HEK293 (cell line): ENCODE measurements around the gene MRGPRD.

ENCODE experiments used
- CTCF ChIA-PET: fragments of 350-600 bp; formaldehyde crosslinking; extraction: SDS; loops from one replicate; lab custom pipeline; 2021; ENCODE audit warnings: antibody characterized with exemption; lab: Yijun Ruan, JAX
- POLR2A ChIA-PET: fragments of 300-600 bp; formaldehyde crosslinking; extraction: SDS; loops from one replicate; lab custom pipeline; 2020; ENCODE audit warnings: antibody characterized with exemption, inconsistent platforms; lab: Yijun Ruan, JAX
- H3K27ac ChIP-seq: fragments of 200-500 bp; sonication (Bioruptor generic); 2 replicates; pipeline ENCODE4 v1.5.1; 2014; ENCODE audit warnings: low read depth, low read length, control low read depth, inconsistent platforms; ENCODE audit errors: extremely low read depth
- H3K36me3 ChIP-seq, 2 experiments: fragments of 200-500 bp in 1 of 2; sonication (Bioruptor generic) in 1 of 2; 1 replicate in 1 of 2; 2 replicates in 1 of 2; pipeline ENCODE4 v1.5.1; 2014 to 2017; ENCODE audit warnings: inconsistent platforms in 2 of 2, low read length in 2 of 2; ENCODE audit not compliant: control insufficient read depth in 2 of 2, insufficient read depth in 1 of 2
- H3K4me1 ChIP-seq: fragments of 200-500 bp; sonication (Bioruptor generic); 2 replicates; pipeline ENCODE4 v1.5.1; 2014; ENCODE audit warnings: mild to moderate bottlenecking, low read length, inconsistent platforms; ENCODE audit not compliant: control insufficient read depth, insufficient read depth
- H3K4me3 ChIP-seq: 2 replicates; pipeline ENCODE4 v1.5.1; 2011; ENCODE audit warnings: low read depth, mild to moderate bottlenecking, control low read depth, low read length, moderate library complexity
- H3K9me3 ChIP-seq: fragments of 200-500 bp; sonication (Bioruptor generic); 2 replicates; pipeline ENCODE4 v1.5.1; 2014; ENCODE audit warnings: low read depth, low read length, inconsistent platforms; ENCODE audit not compliant: control insufficient read depth, insufficient read depth
- FEZF1 ChIP-seq: fragments of 450-650 bp; formaldehyde crosslinking; IDR thresholded peaks from 2 replicates; pipeline ENCODE4 v1.5.1; 2016; ENCODE audit warnings: missing biosample characterization, missing genetic modification characterization
- GLIS2 ChIP-seq: fragments of 450-650 bp; formaldehyde crosslinking; IDR thresholded peaks from 2 replicates; pipeline ENCODE4 v1.5.1; 2016; ENCODE audit warnings: missing biosample characterization, missing genetic modification characterization
- KLF10 ChIP-seq: fragments of 450-650 bp; IDR thresholded peaks from 2 replicates; pipeline ENCODE4 v1.5.1; 2018; ENCODE audit warnings: missing biosample characterization, mild to moderate bottlenecking, missing genetic modification characterization
- MYNN ChIP-seq: fragments of 450-650 bp; formaldehyde crosslinking; IDR thresholded peaks from 2 replicates; pipeline ENCODE4 v1.5.1; 2016; ENCODE audit warnings: missing biosample characterization, missing genetic modification characterization, borderline replicate concordance
- SP2 ChIP-seq: fragments of 450-650 bp; formaldehyde crosslinking; IDR thresholded peaks from 2 replicates; pipeline ENCODE4 v1.5.1; 2016; ENCODE audit warnings: missing biosample characterization, missing genetic modification characterization
- ZFHX2 ChIP-seq: fragments of 450-650 bp; formaldehyde crosslinking; conservative IDR thresholded peaks from 2 replicates; pipeline ENCODE4 v1.5.1; 2016; ENCODE audit warnings: missing biosample characterization, missing genetic modification characterization
- ZFP69B ChIP-seq: fragments of 450-650 bp; formaldehyde crosslinking; IDR thresholded peaks from 2 replicates; pipeline ENCODE4 v1.5.1; 2016; ENCODE audit warnings: missing biosample characterization, missing genetic modification characterization
- ZIC2 ChIP-seq: fragments of 450-650 bp; formaldehyde crosslinking; IDR thresholded peaks from 2 replicates; pipeline ENCODE4 v1.5.1; 2016; ENCODE audit warnings: missing biosample characterization, missing genetic modification characterization
- ZNF148 ChIP-seq: fragments of 450-650 bp; formaldehyde crosslinking; IDR thresholded peaks from 2 replicates; pipeline ENCODE4 v1.5.0; 2017; ENCODE audit warnings: missing biosample characterization, missing genetic modification characterization, borderline replicate concordance
- ZNF501 ChIP-seq: fragments of 450-650 bp; formaldehyde crosslinking; IDR thresholded peaks from 2 replicates; pipeline ENCODE4 v1.5.1; 2016; ENCODE audit warnings: missing biosample characterization, missing genetic modification characterization
- ZNF514 ChIP-seq: fragments of 450-650 bp; formaldehyde crosslinking; IDR thresholded peaks from 2 replicates; pipeline ENCODE4 v1.5.1; 2016; ENCODE audit warnings: missing biosample characterization, missing genetic modification characterization
- ZNF544 ChIP-seq: fragments of 450-650 bp; formaldehyde crosslinking; IDR thresholded peaks from 2 replicates; pipeline ENCODE4 v1.5.0; 2017; ENCODE audit warnings: missing biosample characterization, missing genetic modification characterization
- ZNF548 ChIP-seq: fragments of 450-650 bp; formaldehyde crosslinking; IDR thresholded peaks from 2 replicates; pipeline ENCODE4 v1.5.1; 2016; ENCODE audit warnings: missing biosample characterization, missing genetic modification characterization
- ZNF549 ChIP-seq: fragments of 450-650 bp; IDR thresholded peaks from 2 replicates; pipeline ENCODE4 v1.5.1; 2018; ENCODE audit warnings: missing biosample characterization, missing genetic modification characterization, mild to moderate bottlenecking, inconsistent platforms, moderate library complexity
- ZNF560 ChIP-seq: fragments of 450-650 bp; formaldehyde crosslinking; IDR thresholded peaks from 2 replicates; pipeline ENCODE4 v1.5.1; 2017; ENCODE audit warnings: missing biosample characterization, missing genetic modification characterization, borderline replicate concordance
- ZNF561 ChIP-seq: fragments of 450-650 bp; IDR thresholded peaks from 2 replicates; pipeline ENCODE4 v1.5.1; 2018; ENCODE audit warnings: missing biosample characterization, missing genetic modification characterization, borderline replicate concordance
- ZNF654 ChIP-seq: fragments of 450-650 bp; formaldehyde crosslinking; IDR thresholded peaks from 2 replicates; pipeline ENCODE4 v1.5.1; 2016; ENCODE audit warnings: low read depth, missing biosample characterization, missing genetic modification characterization
- ZNF660 ChIP-seq: fragments of 450-650 bp; IDR thresholded peaks from 2 replicates; pipeline ENCODE4 v1.5.1; 2018; ENCODE audit warnings: missing biosample characterization, mild to moderate bottlenecking, missing genetic modification characterization
- ZNF768 ChIP-seq: fragments of 450-650 bp; formaldehyde crosslinking; IDR thresholded peaks from 2 replicates; pipeline ENCODE4 v1.5.1; 2018; ENCODE audit warnings: missing biosample characterization, mild to moderate bottlenecking, missing genetic modification characterization
- ZSCAN23 ChIP-seq: fragments of 450-650 bp; formaldehyde crosslinking; IDR thresholded peaks from 2 replicates; pipeline ENCODE4 v1.5.1; 2016; ENCODE audit warnings: missing biosample characterization, missing genetic modification characterization
- ZXDB ChIP-seq: fragments of 450-650 bp; formaldehyde crosslinking; IDR thresholded peaks from 2 replicates; pipeline ENCODE4 v1.5.1; 2016; ENCODE audit warnings: missing biosample characterization, missing genetic modification characterization
- TF ChIP-seq, protein P1 (sequence below): fragments of 450-650 bp; formaldehyde crosslinking; IDR thresholded peaks from 2 replicates; pipeline ENCODE4 v1.5.1; 2016; ENCODE audit warnings: missing biosample characterization, missing genetic modification characterization, borderline replicate concordance
- TF ChIP-seq, protein P2 (sequence below): fragments of 450-650 bp; formaldehyde crosslinking; IDR thresholded peaks from 2 replicates; pipeline ENCODE4 v1.5.1; 2016; ENCODE audit warnings: missing biosample characterization, missing genetic modification characterization, low read depth

The MRGPRD gene

GRCh38 chr11:68939583-68940555 is 40.9 kb downstream of the MRGPRD start (continued):
- no peak for TF ChIP-seq ZNF514 (tag by site-specific recombination)

GRCh38 chr11:68938816-68939582 is 41.8 kb downstream of the MRGPRD start:
- Histone ChIP-seq H3K4me3 (no peak overlapping the region), H3K27ac (no peak overlapping the region), H3K36me3 (peaks cover 0 to 65% of the 10 kb centered on the region in 2 experiments; a peak in 1 of 3 replicates), H3K9me3 (no peaks in the 10 kb centered on the region), H3K4me1 (no peaks in the 10 kb centered on the region)
- TF ChIP-seq ZIC2 (tag by site-specific recombination), result peak; percentile 13; the same call in 1 of the 2 replicates
- TF ChIP-seq ZNF548, result peak; percentile 73
- TF ChIP-seq ZNF561 (tag by site-specific recombination), result no peak
- no peak for TF ChIP-seq KLF10 (tag by site-specific recombination)
- TF ChIP-seq GLIS2 (tag by site-specific recombination), result 0 out of 2 replicates have a peak, but pooled peaks have one; percentile 27
- no peak for TF ChIP-seq ZNF660 (tag by site-specific recombination)
- TF ChIP-seq, protein P1, sequence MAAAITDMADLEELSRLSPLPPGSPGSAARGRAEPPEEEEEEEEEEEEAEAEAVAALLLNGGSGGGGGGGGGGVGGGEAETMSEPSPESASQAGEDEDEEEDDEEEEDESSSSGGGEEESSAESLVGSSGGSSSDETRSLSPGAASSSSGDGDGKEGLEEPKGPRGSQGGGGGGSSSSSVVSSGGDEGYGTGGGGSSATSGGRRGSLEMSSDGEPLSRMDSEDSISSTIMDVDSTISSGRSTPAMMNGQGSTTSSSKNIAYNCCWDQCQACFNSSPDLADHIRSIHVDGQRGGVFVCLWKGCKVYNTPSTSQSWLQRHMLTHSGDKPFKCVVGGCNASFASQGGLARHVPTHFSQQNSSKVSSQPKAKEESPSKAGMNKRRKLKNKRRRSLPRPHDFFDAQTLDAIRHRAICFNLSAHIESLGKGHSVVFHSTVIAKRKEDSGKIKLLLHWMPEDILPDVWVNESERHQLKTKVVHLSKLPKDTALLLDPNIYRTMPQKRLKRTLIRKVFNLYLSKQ (tag by site-specific recombination), result no peak
- peak; percentile 30; the same call in 1 of the 2 replicates for TF ChIP-seq ZFHX2
- CTCF ChIA-PET, result no interaction called here
- POLR2A ChIA-PET, result no interaction called here

DNA sequence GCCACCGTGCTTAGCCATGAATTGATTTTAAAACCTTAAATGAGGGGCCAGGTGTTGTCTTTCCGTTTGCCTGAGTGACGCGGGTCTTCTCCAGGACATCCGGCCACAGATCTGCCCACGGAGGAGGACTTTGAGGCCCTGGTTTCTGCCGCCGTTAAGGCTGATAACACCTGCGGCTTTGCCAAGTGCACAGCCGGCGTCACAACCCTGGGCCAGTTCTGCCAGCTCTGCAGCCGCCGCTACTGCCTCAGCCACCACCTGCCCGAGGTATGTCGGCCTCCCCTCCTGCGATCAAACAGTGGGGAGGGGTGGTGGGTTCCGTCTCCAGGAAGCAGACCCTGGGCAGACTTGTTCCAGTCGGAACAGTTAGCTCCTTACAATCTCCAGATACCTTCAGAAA is 42.7 kb downstream of the MRGPRD start:
- CTCF ChIA-PET, result no interaction called here
- no peak overlapping the region for H3K27ac ChIP-seq
- POLR2A ChIA-PET, result no interaction called here
- no peaks in the 10 kb centered on the region for H3K4me1 ChIP-seq
- H3K4me3 ChIP-seq, result no peak overlapping the region
- H3K9me3 ChIP-seq, result no peaks in the 10 kb centered on the region
- peaks cover 0 to 74% of the 10 kb centered on the region in 2 experiments; a peak in 1 of 3 replicates for H3K36me3 ChIP-seq
- TF ChIP-seq ZNF148 (tag by site-specific recombination) (no peak), FEZF1 (tag by site-specific recombination) (no peak), ZNF544 (tag by site-specific recombination) (no peak), ZNF501 (no peak), ZNF768 (no peak), ZNF549 (tag by site-specific recombination) (no peak), ZFHX2 (no peak), ZSCAN23 (tag by site-specific recombination) (no peak), ZNF654 (no peak), ZXDB (tag by site-specific recombination) (no peak), MYNN (tag by site-specific recombination) (no peak), ZNF560 (no peak), ZFP69B (tag by site-specific recombination) (no peak), SP2 (tag by site-specific recombination) (no peak)
- TF ChIP-seq, protein P1 (tag by site-specific recombination), result no peak
- TF ChIP-seq, protein P2, sequence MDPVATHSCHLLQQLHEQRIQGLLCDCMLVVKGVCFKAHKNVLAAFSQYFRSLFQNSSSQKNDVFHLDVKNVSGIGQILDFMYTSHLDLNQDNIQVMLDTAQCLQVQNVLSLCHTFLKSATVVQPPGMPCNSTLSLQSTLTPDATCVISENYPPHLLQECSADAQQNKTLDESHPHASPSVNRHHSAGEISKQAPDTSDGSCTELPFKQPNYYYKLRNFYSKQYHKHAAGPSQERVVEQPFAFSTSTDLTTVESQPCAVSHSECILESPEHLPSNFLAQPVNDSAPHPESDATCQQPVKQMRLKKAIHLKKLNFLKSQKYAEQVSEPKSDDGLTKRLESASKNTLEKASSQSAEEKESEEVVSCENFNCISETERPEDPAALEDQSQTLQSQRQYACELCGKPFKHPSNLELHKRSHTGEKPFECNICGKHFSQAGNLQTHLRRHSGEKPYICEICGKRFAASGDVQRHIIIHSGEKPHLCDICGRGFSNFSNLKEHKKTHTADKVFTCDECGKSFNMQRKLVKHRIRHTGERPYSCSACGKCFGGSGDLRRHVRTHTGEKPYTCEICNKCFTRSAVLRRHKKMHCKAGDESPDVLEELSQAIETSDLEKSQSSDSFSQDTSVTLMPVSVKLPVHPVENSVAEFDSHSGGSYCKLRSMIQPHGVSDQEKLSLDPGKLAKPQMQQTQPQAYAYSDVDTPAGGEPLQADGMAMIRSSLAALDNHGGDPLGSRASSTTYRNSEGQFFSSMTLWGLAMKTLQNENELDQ (tag by site-specific recombination), result no peak
